HG03342 (cell line): ENCODE data around the gene ZNF519.
"Not testable (repeated sequence)": the region's sequence is repeated elsewhere in the genome, so short reads cannot be mapped to it uniquely, and the experiment has no call there.

Experiments used
- ATAC-seq: cut with Tn5 transposase; IDR thresholded peaks from one replicate; pipeline ENCODE4 v1.9.1; 2021; ENCODE audit warnings: mild to moderate bottlenecking, moderate library complexity; ENCODE audit not compliant: unreplicated experiment

ZNF519 gene

GRCh38 chr18:14147935-14148865 lies 16.0 kb upstream of the ZNF519 start:
- not testable (repeated sequence) for ATAC-seq

- not testable (repeated sequence) for ATAC-seq
These were observed 14.5 kb upstream of the ZNF519 start for GRCh38 chr18:14146771-14147170.

- ATAC-seq, result not testable (repeated sequence)
These were observed 13.5 kb upstream of the ZNF519 start for GRCh38 chr18:14145581-14146338.

- ATAC-seq, result not testable (repeated sequence)
These were observed 12.8 kb upstream of the ZNF519 start for GRCh38 chr18:14145021-14145420.

GRCh38 chr18:14144628-14144895 lies 12.3 kb upstream of the ZNF519 start:
- no peak for ATAC-seq

DNA sequence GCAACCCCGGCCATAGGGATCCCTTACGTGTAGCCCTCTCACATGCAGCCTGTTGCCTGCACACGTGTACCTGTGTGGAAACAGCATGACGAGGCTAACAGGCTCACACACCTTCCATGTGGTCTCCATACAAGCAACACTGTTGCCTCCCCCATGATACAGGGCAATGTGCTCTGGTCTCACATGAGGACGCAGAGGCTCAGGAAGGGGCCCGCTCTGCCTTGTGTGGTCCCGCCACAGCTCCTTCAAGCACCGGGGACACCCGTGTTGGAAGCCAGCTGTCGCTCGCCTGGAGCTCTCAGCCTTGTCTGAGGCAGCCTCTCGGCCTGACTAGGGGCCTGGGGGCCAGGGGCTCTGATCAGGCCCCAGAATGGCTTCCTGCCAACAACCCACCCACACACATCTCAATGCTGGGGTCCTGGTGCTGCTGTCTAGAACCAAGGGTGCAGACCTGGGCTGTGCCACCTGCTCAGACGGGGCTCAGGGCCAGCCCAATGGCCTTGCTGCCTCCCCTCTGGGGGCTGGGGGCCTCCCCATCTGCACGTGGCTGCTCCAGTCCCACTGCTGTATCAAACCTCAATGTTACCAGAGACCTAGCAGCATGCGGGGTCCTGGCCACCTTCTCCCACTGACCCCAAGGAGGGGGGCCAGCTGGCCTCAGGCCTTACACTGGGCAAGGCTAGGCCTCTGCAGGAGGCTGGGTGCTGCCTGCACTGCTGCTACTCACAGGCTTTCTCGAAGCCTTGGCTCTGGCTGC lies 11.8 kb upstream of the ZNF519 start:
- not testable (repeated sequence) for ATAC-seq

DNA sequence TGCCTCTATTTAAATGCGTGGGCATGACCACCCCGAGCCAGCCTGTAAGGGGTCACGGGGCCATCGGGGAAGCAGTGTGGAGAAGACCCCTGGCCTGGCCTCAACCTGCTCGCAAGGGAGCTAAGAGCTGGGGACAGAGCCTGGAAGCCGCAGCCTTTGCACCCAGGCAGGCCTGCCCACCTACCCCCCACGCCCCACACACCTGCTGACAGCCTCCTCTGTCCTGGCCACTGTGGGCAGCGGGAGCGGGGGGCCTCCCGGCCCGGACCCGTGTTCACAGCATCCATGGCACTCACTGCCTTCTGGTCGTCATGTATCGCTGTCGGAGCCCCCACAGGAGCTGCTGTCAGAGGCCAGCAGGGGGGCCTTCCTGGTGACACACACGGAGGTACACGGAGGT lies 11.2 kb upstream of the ZNF519 start:
- ATAC-seq, result not testable (repeated sequence)

DNA sequence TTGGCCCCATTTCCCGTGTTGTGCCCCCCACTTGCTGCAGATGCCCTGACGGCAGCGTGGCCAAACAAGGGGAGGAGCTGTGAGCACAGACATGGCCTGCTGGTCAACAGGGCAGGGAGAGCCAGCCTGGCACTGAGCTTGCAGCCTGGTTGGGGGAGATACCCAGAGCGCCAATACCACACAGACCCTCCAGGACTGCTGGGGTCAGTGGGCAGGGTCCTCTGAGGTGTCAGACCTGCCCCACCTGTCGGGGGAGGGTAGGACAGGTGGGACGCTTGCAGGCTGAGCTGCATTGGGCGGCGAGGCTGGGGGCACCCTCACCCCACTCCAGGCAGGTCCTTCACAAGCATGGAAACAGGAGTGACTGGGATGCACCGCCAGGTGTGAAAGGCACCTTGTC lies 9.9 kb upstream of the ZNF519 start:
- not testable (repeated sequence) for ATAC-seq

DNA sequence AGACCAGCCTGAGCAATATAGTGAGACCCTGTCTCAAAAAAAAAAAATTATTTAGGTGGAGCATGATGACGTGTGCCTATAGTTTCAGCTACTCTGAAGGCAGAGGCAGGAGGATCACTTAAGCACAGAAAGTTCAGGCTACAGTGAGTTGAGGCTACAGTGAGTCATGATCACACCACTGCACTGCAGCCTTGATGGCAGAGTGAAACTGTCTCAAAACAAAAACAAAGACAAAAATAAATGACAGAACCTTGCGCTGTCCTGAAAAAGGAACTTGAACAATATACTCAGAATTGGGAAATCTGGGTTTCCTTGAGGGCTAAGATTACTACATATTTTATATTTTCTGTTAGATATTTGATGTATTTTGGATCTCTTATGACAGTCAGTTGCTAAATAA lies 7.3 kb upstream of the ZNF519 start:
- not testable (repeated sequence) for ATAC-seq

- not testable (repeated sequence) for ATAC-seq
These were observed 5.7 kb upstream of the ZNF519 start for GRCh38 chr18:14137971-14138370.

DNA sequence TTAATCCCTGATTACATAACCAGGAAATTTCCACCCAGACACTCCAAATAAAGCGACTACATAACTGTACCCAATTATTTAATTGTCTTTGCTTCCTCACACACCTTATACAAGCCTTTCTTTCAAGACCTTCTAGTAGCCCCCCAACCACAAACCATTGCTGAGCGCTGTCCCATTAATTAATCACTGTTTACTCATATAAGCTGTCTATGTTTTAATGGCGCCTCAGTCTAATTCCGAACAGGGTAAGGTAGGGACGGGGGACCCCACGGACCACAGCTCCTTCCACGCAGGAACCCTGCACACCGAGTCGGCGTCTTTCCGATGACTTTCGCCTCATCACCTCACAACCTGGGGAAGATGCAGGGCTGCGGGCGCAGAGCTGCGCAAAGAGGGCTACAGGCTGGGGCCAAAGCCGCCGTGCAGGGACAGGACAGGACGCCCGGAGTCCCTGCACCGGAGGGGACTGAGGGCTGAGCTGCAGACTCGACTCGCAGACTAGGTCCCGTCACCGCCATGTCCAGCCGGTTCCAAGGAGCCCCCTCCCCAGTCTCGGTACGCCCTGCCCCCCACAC lies 452 bp downstream of the ZNF519 start:
- ATAC-seq, result peak; percentile 17

- ATAC-seq, result not testable (repeated sequence)
These were observed 1.4 kb downstream of the ZNF519 start for GRCh38 chr18:14130804-14131203.

DNA sequence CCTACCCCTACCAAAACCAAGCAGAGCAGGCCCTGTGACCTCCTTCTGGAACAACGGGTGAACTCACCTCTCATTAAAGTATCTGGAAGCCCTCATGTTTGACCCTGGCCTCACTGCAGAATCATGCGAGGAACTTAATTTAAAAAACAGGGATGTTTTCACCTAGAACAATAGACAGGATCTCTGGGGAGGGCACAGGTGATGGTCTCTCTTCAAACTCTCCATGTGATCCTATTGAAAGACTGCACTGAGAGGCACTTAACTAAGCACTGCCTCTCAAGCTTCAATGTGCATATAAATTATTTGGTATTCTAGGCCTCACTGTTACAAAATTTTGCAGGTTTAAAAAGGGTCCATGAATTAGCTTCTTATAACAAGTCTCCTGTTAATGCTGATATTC lies 7.5 kb downstream of the ZNF519 start:
- ATAC-seq, result no peak

GRCh38 chr18:14122097-14122496 lies 10.1 kb downstream of the ZNF519 start:
- no peak for ATAC-seq

- ATAC-seq, result no peak
These were observed 11.3 kb downstream of the ZNF519 start for GRCh38 chr18:14120926-14121325.

DNA sequence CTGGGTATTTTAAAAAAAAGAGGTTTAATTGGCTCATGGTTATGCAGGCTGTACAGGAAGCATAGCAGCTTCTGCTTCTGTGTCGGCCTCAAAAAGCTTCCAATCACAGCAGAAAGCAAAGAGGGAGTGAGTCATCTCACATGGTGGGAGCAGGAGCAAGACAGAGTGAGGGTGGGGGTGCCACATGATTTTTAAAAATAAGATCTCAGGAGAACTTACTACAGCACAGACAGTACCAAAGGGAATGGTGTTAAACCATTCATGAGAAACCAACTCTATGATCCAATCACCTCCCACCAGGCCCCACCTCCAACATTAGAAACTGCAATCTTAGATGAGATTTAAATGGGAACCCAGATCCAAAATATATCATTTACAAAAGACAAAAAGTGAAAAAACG lies 14.6 kb downstream of the ZNF519 start:
- ATAC-seq, result no peak

- ATAC-seq, result no peak
These were observed 25.3 kb downstream of the ZNF519 start for GRCh38 chr18:14106906-14107305.

DNA sequence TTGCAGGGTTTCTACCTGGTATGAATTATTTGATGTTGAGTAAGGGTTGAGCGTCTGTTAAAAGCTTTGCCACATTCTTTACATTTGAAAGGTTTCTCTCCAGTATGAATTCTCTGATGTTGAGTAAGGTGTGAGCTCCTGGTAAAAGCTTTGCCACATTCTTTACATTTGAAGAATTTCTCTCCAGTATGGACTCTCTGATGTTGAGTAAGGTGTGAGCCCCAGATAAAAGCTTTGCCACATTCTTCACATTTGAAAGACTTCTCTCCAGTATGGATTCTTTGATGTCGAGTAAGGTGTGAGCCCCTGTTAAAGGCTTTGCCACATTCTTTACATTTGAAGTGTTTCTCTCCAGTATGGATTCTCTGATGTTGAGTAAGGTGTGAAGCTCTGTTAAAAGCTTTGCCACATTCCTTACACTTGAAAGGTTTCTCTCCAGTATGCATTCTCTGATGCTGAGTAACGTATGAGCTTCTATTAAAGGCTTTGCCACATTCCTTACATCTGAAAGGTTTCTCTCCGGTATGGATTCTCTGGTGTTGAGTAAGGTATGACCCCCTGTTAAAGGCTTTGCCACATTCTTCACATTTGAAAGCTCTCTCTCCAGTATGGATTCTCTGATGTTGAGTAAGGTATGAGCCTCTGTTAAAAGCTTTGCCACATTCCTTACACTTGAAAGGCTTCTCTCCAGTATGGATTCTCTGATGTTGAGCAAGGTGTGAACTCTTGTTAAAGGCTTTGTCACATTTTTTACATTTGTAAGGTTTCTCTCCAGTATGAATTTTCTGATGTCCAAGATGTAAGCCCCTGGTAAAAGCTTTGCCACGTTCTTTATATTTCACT lies 27.1 kb downstream of the ZNF519 start:
- ATAC-seq, result no peak

GRCh38 chr18:14104201-14104600 lies 28.0 kb downstream of the ZNF519 start:
- no peak for ATAC-seq
